Adrenal gland (tissue), 5 donors: ENCODE results near the gene MRPS35.

Experiments used
- CTCF ChIP-seq, 6 experiments: fragments of 450-650 bp in 4 of 6; fragments of 200-600 bp in 2 of 6; sonication (generic) in 1 of 6; IDR thresholded peaks; 1 replicate in 5 of 6; 2 replicates in 1 of 6; pipeline versions ENCODE4 v1.5.1 to v1.8.0; 2016 to 2021; ENCODE audit warnings: antibody characterized with exemption in 6 of 6, mild to moderate bottlenecking in 2 of 6, moderate library complexity in 1 of 6
- POLR2A ChIP-seq, 2 donors: fragments of 450-650 bp; IDR thresholded peaks; one replicate each; pipeline ENCODE4 v1.6.1; 2017; ENCODE audit warnings: antibody characterized with exemption in 2 of 2, mild to moderate bottlenecking in 2 of 2, moderate library complexity in 1 of 2
- donor health status: DM: no; HTN: no; CAD: no.

GRCh38 chr12:27787559-27787958 lies 76.9 kb downstream of the MRPS35 start:
- no peak for TF ChIP-seq CTCF (IDR thresholded peaks at IDR 0.05)
- TF ChIP-seq POLR2A (IDR thresholded peaks at IDR 0.05) = no peak
